GM19238 (cell line): Measurements from ENCODE around the gene DPH5.
"Not testable (repeated sequence)": the region's sequence is repeated elsewhere in the genome, so short reads cannot be mapped to it uniquely, and the experiment has no call there.

ENCODE experiments used
- DNase-seq: peaks from one replicate; pipeline ENCODE4 v3.0.0; 2011; ENCODE audit warnings: low spot score; ENCODE audit not compliant: insufficient read length

The DPH5 gene, protein sequence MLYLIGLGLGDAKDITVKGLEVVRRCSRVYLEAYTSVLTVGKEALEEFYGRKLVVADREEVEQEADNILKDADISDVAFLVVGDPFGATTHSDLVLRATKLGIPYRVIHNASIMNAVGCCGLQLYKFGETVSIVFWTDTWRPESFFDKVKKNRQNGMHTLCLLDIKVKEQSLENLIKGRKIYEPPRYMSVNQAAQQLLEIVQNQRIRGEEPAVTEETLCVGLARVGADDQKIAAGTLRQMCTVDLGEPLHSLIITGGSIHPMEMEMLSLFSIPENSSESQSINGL

DNA sequence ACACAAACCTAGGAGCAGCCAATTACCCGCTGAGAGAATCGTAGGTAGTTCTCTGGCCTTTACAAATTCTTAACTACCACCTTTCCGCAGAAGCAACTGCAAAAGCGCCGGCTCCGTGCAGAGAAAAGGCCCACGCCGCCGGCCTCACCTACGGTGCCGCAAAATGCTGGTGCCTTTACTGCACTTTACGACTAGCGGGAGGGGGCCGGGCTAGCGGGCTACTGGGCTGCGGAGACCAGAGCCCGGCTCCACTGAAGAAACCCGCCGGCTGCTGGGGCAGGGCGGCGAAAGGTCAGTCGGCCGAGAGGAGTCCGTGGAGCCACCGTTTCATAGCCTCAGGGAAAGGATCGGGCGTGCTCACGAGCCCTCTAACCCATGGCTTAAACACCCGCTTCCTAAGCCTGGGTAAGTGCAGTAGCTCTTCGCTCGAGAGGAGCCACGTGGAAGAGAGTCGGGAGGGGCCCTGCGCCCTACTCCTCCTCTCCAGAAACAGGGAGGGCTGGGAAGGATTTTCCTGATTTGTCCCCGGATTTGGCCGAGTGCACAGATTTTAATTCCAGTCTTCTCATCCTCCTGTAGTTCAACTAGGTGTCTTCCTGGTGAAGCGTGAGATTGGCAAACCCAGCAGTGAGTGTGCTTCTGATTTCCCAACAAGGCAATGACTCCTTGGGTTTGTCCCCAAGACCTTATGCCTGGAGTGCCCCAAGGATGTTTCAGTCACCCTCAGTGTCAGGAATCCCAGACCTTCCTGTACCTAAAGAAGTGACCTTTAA lies at the start of gene DPH5:
Gene DPH5, minus strand, starts transcription at position 128 of the 773 bp plus-strand sequence. CDS start 341 bp downstream, outside the sequence.
- DNase-seq: peak; percentile 52

DNA sequence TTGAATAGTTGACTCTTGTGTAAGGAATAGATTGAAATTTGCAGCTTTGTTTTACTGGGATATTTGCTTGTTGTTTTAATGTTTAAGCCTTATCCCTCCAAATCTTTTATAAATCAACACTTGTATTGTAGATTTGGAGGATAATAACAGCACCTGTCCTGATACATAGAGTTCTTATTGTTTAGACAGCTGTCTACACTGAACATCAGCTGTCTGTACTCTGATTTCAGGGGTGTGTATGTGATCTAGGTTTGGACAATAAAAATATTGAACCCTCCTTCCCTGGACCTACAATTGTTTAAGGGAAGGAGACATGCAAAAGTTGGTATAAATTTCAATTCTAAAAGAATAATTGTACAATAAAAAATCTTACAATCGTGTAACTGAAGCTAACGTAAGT lies 48.3 kb upstream of the DPH5 start:
- no peak for DNase-seq

GRCh38 chr1:101071470-101071891 lies 45.9 kb upstream of the DPH5 start:
- no peak for DNase-seq

DNA sequence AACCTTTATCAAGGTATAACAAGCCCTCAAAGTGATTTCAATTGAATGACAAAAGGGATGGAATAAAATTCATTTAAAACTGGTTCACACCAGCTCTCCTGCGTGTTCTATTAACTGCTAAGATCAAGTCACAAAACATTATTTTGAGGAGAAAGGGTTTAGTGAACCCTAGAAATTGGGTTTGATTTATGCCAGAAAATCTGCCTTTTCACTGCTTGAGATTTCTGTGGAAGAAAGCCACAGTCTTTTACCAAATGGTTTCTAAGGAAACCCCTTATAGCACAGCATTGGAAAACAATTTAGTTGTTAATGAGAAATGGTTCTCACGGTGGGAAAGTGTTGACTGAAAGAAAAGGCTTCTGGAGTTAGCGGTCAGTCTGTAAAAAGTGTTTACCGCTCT lies 43.6 kb upstream of the DPH5 start:
- DNase-seq: no peak

DNA sequence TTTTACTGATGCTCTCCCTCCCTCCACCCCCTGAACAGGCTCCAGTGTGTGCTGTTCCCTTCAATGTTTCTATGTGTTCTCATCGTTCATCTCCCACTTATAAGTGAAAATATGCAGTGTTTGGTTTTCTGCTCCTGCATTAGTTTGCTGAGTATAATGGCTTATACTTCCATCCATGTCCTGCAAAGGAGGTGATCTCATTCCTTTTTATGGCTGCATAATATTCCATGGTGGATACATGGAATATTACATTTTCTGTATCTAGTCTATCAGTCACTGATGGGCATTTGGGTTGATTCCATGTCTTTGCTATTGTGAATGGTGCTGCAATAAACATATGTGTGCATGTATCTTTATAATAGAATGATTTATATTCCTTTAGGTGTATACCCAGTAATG lies 41.4 kb upstream of the DPH5 start:
- not testable (repeated sequence) for DNase-seq

DNA sequence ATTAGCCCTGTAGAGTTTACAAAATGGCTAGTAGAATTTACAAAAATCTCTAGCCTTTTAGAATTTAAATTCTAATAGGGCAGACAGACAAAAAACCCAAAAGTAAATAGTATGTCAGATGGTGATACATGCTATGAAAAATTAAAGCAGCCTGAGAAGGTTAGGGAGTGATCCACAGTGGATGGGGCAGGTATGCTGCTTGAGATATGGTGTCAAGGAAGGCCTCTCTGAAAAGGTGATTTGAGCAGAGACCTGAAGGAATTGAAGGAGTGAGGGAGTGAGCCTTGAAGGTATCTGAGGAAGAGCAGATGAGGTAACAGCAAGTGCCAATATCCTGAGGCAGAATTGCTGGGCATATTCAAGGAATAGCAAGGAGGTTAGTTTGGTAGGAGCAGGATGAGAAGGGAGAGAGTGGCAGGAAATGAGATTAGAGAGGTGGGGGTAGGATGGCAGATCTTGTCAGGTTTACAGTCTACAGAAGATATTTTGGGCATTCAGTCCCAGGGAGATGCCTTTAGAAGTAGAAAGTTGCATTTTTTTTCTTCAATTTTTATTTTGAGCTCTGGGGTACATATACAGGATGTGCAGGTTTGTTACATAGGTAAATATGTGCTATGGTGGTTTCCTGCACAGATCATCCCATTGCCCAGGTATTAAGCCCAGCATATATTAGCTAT lies 40.8 kb upstream of the DPH5 start:
- no peak for DNase-seq

GRCh38 chr1:101065575-101065974 lies 40.0 kb upstream of the DPH5 start:
- DNase-seq: no peak

DNA sequence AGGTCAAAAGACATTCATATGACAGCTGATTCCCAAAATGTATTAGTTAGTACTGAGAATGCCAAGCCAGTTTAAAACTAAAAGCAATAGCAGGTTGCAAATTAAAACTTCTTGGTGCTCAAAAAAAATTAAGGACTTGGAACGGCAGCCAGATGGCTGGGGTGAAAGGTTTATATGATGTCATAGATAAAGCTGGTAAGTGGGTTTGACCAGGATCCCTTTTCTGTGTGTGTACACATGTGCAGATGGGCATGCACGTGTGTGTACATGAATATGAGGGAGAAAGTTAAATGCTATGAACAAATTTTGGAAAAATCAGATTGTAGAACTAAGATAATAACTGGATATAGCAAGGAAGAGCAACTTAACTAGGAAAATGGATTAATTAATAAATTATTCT lies 39.1 kb upstream of the DPH5 start:
- no peak for DNase-seq

DNA sequence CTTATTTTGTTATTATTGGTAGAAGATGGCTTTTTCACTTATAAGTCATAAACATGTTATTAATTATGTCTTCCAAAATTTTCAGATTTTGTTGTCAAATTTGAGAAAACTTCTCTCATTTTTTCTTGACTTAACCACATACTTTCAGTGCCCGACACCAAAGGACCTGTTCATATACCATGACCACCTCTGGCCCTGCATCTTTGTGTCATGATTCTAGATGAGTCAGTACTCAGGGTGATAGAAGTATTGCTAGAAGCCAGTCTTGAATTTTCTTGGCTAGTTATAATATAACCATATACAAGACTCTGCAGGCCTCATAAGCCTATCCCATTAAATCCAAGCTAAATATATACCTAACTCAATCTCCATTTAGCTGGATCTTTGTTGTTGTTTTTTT lies 35.4 kb upstream of the DPH5 start:
- DNase-seq: no peak

DNA sequence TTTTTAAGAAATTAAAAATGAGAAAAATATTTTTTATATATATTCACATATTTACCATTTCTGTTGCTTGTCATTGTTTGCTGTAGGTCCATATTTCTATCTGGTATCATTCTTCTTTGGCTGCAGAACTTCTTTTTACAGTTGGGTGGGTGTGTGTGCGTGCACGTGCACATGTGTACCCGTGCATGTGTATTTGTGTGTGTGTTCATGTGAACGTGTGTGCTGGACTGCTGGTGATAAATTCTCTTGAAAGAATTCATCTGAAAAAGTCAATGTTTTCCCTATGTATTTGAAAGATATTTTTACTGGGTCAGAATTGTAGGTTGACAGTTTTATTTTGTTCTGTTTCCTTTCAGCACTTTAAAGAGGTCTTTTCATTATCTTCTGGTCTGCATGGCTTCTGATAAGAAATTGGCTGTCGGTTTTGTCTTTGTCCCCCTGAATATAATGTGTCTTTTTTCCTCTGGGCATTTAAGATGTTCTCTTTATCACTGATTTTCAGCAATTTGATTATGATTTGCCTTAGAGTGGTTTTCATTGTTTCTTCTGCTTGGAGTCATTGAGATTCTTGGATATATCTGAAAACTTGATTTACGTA lies 34.5 kb upstream of the DPH5 start:
- no peak for DNase-seq

- no peak for DNase-seq
Measured at GRCh38 chr1:101055623-101056022, 30.0 kb upstream of the DPH5 start.

DNA sequence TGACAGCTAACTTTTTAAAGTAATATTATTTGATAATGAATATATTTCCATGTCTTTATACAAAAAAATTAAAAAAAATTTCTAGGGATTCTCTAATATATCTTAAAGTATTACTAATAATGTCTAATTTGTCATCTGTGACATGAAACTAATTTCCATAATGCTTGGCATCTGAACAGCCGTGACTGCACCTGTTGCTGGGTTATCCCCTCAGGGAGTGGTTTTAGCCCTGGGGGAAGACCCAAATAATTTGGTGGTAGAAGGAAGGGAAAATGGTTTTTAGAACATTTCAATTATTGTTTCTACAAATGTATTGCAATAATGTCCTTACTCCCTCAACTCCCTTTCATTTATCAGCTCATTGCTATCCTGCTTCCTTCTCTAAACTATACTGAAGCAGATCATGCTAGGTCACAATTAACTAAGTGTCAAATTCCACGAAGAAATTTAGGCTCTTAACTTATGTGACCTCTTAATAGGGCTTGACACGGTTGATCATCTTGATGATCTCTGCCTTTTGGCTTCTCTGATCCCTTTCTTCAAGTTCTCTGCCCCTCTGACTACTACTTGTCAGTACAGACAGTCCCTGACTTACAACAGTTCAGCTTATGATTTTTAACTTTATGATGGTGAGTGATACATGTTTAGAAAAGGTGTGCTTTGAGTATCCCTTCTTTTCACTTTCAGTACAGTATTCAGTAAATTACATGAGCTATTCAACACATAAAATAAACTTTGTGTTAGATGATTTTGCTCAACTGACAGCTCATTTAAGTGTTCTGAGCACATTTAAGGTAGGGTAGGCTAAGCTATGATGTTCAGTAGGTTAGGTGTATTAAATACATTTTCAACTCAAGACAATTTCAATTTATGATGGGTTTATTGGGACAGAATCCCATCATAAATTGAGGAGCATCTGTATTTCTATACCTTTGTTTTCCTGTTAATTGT lies 26.4 kb upstream of the DPH5 start:
- peak; percentile 17 for DNase-seq

GRCh38 chr1:101050869-101051268 lies 25.3 kb upstream of the DPH5 start:
- DNase-seq: no peak

- no peak for DNase-seq
Measured at GRCh38 chr1:101044749-101045148, 19.2 kb upstream of the DPH5 start.

GRCh38 chr1:101044259-101044658 lies 18.7 kb upstream of the DPH5 start:
- no peak for DNase-seq

DNA sequence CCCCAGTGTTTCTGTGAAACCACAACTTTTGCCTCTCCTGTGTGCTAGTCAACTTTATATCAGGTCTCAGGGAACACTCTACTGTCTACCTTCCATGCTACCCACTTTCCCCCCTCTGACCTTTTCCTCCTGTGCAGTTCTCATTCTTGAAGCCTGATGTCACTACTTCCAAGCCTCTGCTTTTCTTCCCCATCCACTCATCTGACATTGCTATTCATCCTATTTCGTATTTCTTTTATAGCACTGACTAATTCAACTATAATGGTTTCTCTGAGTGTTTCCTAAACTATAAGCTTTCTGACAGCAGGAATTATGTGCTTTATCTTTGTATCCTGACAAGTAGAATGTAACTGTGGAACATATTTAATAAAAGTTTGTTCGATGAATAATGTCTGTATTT lies 18.2 kb upstream of the DPH5 start:
- DNase-seq: no peak

- no peak for DNase-seq
Measured at GRCh38 chr1:101041300-101041699, 15.7 kb upstream of the DPH5 start.

DNA sequence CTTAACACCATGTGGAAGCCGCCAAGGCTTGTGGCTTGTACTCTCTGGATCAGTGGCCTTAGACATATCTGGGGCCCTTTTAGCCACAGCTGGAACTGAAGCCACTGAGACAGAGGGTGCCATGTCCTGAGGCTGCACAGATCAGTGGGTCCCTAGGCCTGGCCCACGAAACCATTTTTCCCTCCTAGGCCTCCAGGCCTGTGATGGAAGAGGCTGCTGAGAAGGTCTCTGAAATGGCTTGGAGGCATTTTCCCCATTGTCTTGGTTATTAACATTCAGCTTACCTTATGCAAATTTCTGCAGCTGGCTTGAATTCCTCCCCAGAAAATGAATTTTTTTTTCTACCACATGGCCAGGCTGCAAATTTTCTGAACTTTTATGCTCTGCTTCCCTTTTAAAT lies 15.1 kb upstream of the DPH5 start:
- no peak for DNase-seq

DNA sequence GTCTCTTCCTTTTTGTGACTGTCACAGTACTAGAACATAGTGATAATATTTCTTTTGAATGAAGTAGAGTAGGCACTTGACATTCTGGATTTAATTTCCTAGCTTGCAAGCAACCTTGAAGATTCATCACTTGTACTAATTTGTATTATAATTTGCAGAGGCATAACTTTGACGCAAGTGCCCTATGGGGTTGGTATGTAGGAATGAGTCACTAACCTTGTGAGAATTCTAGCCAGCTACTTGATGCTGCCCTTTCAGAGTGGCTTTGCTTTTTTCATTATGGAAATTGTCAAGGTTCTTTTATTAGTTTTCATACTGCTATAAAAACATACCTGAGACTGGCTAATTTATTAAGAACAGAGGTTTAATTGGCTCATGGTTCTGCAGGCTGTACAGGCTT lies 13.7 kb upstream of the DPH5 start:
- no peak for DNase-seq

DNA sequence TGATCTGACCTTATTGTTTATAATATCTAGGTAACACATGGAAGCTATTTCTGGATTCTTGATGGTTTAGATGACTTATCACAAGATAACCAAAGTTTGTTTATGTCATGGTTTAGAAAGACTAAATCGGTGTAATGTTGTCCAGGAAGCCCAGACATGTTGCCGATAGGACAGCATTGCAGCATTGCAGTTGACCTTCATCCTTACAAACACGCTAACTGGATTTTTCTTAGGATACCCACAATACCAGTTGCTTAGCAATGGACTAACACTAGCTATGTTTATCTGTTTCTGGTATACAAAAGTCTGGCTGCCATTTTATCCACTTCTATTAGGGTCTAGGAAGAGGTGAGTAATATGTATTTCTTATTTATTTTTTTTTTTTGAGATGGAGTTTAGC lies 11.7 kb upstream of the DPH5 start:
- no peak for DNase-seq

DNA sequence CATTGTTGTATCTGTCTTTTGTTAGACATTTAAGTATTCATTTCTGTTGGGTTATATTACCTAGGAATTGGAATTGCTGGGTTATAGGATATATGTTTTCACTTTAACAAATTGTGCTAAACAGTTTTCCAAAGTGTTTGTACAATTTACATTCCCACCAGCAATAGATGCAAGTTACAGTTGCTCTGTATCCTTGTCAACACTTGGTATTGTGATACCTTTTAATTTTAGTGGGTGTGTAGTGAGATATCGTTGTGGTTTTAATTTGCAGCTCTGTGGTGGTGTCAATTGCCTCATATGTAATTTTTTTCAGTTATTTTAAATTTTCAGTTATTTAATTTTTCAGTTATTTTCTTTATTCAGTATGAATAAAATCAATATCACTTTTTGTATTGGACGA lies 7.4 kb upstream of the DPH5 start:
- DNase-seq: no peak
